HepG2 (cell line): ENCODE results near the gene BCAS3. TPM values are rescaled to one million over a fixed set of nuclear protein-coding genes. Genes with fewer than 3 reads are reported as not detected.

Experiments
- BCL6 ChIP-seq: IDR thresholded peaks from 2 replicates; pipeline ENCODE4 v1.6.1; 2016; ENCODE audit warnings: missing genetic modification reagents, missing compliant biosample characterization
- EED ChIP-seq: sonication (generic); formaldehyde crosslinking; IDR thresholded peaks from 2 replicates; pipeline ENCODE4 v1.5.0; 2020; ENCODE audit warnings: mild to moderate bottlenecking, missing genetic modification reagents
- GTF3A ChIP-seq: sonication (generic); formaldehyde crosslinking; conservative IDR thresholded peaks from 2 replicates; pipeline ENCODE4 v1.4.0; 2020; ENCODE audit warnings: mild to moderate bottlenecking, missing genetic modification reagents
- HMG20A ChIP-seq: IDR thresholded peaks from 2 replicates; pipeline ENCODE4 v1.6.1; 2016; ENCODE audit warnings: borderline replicate concordance
- KDM5A ChIP-seq: fragments of 200-600 bp; sonication (generic); IDR thresholded peaks from 2 replicates; pipeline ENCODE4 v1.7.0; 2018; ENCODE audit warnings: antibody characterized with exemption, mild to moderate bottlenecking, low read length, borderline replicate concordance
- MIXL1 ChIP-seq: IDR thresholded peaks from 2 replicates; pipeline ENCODE4 v1.6.1; 2016
- NCOA2 ChIP-seq: sonication (generic); formaldehyde crosslinking; IDR thresholded peaks from 2 replicates; pipeline ENCODE4 v1.8.0; 2022; ENCODE audit warnings: inconsistent platforms
- NONO ChIP-seq, 2 experiments: fragments of 450-650 bp in 1 of 2; sonication (generic) in 1 of 2; formaldehyde crosslinking in 1 of 2; IDR thresholded peaks in 1 of 2; conservative IDR thresholded peaks in 1 of 2; 2 replicates each; pipeline versions ENCODE4 v1.6.1 to v1.8.0; 2017 to 2022; ENCODE audit warnings: mild to moderate bottlenecking in 1 of 2, missing genetic modification reagents in 1 of 2, moderate library complexity in 1 of 2
- NR2F6 ChIP-seq, 2 experiments: IDR thresholded peaks; 2 replicates each; pipeline ENCODE4 v1.6.1; 2016; ENCODE audit warnings: antibody characterized with exemption in 1 of 2, mild to moderate bottlenecking in 1 of 2
- RFXAP ChIP-seq: sonication (generic); formaldehyde crosslinking; IDR thresholded peaks from 2 replicates; pipeline ENCODE4 v1.4.0; 2020; ENCODE audit warnings: missing genetic modification reagents, borderline replicate concordance
- TBX2 ChIP-seq: sonication (generic); formaldehyde crosslinking; IDR thresholded peaks from 2 replicates; pipeline ENCODE4 v1.5.0; 2020; ENCODE audit warnings: missing genetic modification reagents, mild to moderate bottlenecking, borderline replicate concordance
- TCF7 ChIP-seq: sonication (generic); IDR thresholded peaks from 2 replicates; pipeline ENCODE4 v1.6.1; 2016; ENCODE audit warnings: antibody characterized with exemption, low read depth
- ZFP37 ChIP-seq: sonication (generic); formaldehyde crosslinking; IDR thresholded peaks from 2 replicates; pipeline ENCODE4 v1.4.0; 2020; ENCODE audit warnings: missing genetic modification reagents, borderline replicate concordance
- ZMYM4 ChIP-seq: sonication (generic); formaldehyde crosslinking; IDR thresholded peaks from 2 replicates; pipeline ENCODE4 v1.8.1; 2023; ENCODE audit warnings: mild to moderate bottlenecking, missing genetic modification reagents
- ZNF274 ChIP-seq: sonication (generic); formaldehyde crosslinking; IDR thresholded peaks from 2 replicates; pipeline ENCODE4 v1.5.1; 2020; ENCODE audit warnings: mild to moderate bottlenecking, missing genetic modification reagents
- ZNF577 ChIP-seq: sonication (generic); formaldehyde crosslinking; IDR thresholded peaks from 2 replicates; pipeline ENCODE4 v1.4.0; 2020; ENCODE audit warnings: mild to moderate bottlenecking, low read depth, missing genetic modification reagents, borderline replicate concordance
- ZNF605 ChIP-seq: sonication (generic); formaldehyde crosslinking; IDR thresholded peaks from 2 replicates; pipeline ENCODE4 v1.8.0; 2022; ENCODE audit warnings: mild to moderate bottlenecking, missing genetic modification reagents
- ZNF607 ChIP-seq: sonication (generic); formaldehyde crosslinking; IDR thresholded peaks from 2 replicates; pipeline ENCODE4 v1.5.1; 2020; ENCODE audit warnings: missing genetic modification reagents, mild to moderate bottlenecking, borderline replicate concordance
- polyA plus RNA-seq, 8 experiments: library from polyadenylated mRNA; depleted of rRNA in 3 of 8; stranded (reverse) in 7 of 8; unstranded in 1 of 8; fragments of >200 nt; fragmentation: Illumina TruSeq in 4 of 8; extraction: Trizol in 4 of 8; gene quantifications; 2 replicates each; pipeline versions ENCODE4 v1.2.1 to v1.2.3, GENCODE V29; 2011 to 2016; ENCODE audit warnings: low read depth in 4 of 8, missing spikeins in 1 of 8, mixed read lengths in 1 of 8; ENCODE audit not compliant: insufficient read depth in 1 of 8
- total RNA-seq, 5 experiments: library from RNA; depleted of rRNA; stranded (reverse); fragments of >200 nt; fragmentation: Illumina TruSeq; extraction: Trizol; gene quantifications; 2 replicates each; pipeline ENCODE4 v1.2.3, GENCODE V29; 2016; ENCODE audit warnings: low read depth in 1 of 5
- TF ChIP-seq, protein P1 (sequence below): sonication (generic); formaldehyde crosslinking; IDR thresholded peaks from 2 replicates; pipeline ENCODE4 v1.4.0; 2020; ENCODE audit warnings: mild to moderate bottlenecking, missing genetic modification reagents
- TF ChIP-seq, protein P2 (sequence below): IDR thresholded peaks from 2 replicates; pipeline ENCODE4 v1.6.1; 2016; ENCODE audit warnings: missing genetic modification reagents, missing compliant biosample characterization
- TF ChIP-seq, protein P3 (sequence below): sonication (generic); formaldehyde crosslinking; IDR thresholded peaks from 2 replicates; pipeline ENCODE4 v1.8.0; 2022; ENCODE audit warnings: mild to moderate bottlenecking, missing genetic modification reagents, moderate library complexity
- TF ChIP-seq, protein P4 (sequence below): sonication (generic); formaldehyde crosslinking; IDR thresholded peaks from 2 replicates; pipeline ENCODE4 v1.5.0; 2020; ENCODE audit warnings: mild to moderate bottlenecking, missing genetic modification reagents, borderline replicate concordance

Gene BCAS3
- total and polyA plus RNA-seq, 2 of the 13 experiments (the other 11 are each of a cell fraction or from before 2014, with no cell fraction given): 10.7 to 11.2 TPM

DNA sequence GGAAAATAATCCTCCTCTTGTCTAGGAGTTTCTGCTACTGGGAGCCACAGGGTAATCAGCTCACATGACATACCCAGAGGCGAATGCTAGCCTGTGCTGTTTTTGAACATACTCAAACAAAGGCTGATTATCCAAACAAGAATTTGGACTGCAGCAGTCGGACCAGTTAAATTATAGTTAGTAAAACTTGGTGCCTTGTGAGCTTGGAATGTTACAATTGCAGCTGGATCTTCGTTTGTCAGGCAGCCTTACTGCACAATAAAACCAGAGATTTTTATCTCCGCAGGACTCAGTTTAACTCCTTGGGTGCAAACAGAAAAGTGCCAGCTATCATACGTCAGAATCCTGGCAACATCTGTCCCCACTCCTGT is 558.2 kb downstream of the BCAS3 start (continued):
- TF ChIP-seq, protein P1, sequence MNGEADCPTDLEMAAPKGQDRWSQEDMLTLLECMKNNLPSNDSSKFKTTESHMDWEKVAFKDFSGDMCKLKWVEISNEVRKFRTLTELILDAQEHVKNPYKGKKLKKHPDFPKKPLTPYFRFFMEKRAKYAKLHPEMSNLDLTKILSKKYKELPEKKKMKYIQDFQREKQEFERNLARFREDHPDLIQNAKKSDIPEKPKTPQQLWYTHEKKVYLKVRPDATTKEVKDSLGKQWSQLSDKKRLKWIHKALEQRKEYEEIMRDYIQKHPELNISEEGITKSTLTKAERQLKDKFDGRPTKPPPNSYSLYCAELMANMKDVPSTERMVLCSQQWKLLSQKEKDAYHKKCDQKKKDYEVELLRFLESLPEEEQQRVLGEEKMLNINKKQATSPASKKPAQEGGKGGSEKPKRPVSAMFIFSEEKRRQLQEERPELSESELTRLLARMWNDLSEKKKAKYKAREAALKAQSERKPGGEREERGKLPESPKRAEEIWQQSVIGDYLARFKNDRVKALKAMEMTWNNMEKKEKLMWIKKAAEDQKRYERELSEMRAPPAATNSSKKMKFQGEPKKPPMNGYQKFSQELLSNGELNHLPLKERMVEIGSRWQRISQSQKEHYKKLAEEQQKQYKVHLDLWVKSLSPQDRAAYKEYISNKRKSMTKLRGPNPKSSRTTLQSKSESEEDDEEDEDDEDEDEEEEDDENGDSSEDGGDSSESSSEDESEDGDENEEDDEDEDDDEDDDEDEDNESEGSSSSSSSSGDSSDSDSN (CRISPR knock-in tag): no peak
- TF ChIP-seq ZNF605 (CRISPR knock-in tag): 0 out of 2 replicates have a peak, but pooled peaks have one; percentile 20
- TF ChIP-seq GTF3A (CRISPR knock-in tag): no peak
- TF ChIP-seq, protein P2, sequence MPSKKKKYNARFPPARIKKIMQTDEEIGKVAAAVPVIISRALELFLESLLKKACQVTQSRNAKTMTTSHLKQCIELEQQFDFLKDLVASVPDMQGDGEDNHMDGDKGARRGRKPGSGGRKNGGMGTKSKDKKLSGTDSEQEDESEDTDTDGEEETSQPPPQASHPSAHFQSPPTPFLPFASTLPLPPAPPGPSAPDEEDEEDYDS (CRISPR knock-in tag): no peak
- TF ChIP-seq NR2F6 (IDR thresholded peaks at IDR 0.05): no peak
- peak; percentile 60 for TF ChIP-seq NR2F6 (CRISPR knock-in tag; IDR thresholded peaks at IDR 0.05)
- no peak for TF ChIP-seq MIXL1 (CRISPR knock-in tag)
- no peak for TF ChIP-seq ZFP37 (CRISPR knock-in tag)
- TF ChIP-seq ZNF607 (CRISPR knock-in tag): no peak
- no peak for TF ChIP-seq HMG20A (CRISPR knock-in tag)
- peak; percentile 61; the same call in 1 of the 2 replicates for TF ChIP-seq ZMYM4 (CRISPR knock-in tag)
- TF ChIP-seq KDM5A: no peak
- TF ChIP-seq NCOA2 (CRISPR knock-in tag): peak; percentile 24; the same call in 1 of the 2 replicates
- TF ChIP-seq TBX2 (CRISPR knock-in tag): peak; percentile 55; the same call in 1 of the 2 replicates
- peak; percentile 16; the same call in 1 of the 2 replicates for TF ChIP-seq TCF7
- TF ChIP-seq, protein P3, sequence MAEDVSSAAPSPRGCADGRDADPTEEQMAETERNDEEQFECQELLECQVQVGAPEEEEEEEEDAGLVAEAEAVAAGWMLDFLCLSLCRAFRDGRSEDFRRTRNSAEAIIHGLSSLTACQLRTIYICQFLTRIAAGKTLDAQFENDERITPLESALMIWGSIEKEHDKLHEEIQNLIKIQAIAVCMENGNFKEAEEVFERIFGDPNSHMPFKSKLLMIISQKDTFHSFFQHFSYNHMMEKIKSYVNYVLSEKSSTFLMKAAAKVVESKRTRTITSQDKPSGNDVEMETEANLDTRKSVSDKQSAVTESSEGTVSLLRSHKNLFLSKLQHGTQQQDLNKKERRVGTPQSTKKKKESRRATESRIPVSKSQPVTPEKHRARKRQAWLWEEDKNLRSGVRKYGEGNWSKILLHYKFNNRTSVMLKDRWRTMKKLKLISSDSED: no peak
- TF ChIP-seq, protein P4, sequence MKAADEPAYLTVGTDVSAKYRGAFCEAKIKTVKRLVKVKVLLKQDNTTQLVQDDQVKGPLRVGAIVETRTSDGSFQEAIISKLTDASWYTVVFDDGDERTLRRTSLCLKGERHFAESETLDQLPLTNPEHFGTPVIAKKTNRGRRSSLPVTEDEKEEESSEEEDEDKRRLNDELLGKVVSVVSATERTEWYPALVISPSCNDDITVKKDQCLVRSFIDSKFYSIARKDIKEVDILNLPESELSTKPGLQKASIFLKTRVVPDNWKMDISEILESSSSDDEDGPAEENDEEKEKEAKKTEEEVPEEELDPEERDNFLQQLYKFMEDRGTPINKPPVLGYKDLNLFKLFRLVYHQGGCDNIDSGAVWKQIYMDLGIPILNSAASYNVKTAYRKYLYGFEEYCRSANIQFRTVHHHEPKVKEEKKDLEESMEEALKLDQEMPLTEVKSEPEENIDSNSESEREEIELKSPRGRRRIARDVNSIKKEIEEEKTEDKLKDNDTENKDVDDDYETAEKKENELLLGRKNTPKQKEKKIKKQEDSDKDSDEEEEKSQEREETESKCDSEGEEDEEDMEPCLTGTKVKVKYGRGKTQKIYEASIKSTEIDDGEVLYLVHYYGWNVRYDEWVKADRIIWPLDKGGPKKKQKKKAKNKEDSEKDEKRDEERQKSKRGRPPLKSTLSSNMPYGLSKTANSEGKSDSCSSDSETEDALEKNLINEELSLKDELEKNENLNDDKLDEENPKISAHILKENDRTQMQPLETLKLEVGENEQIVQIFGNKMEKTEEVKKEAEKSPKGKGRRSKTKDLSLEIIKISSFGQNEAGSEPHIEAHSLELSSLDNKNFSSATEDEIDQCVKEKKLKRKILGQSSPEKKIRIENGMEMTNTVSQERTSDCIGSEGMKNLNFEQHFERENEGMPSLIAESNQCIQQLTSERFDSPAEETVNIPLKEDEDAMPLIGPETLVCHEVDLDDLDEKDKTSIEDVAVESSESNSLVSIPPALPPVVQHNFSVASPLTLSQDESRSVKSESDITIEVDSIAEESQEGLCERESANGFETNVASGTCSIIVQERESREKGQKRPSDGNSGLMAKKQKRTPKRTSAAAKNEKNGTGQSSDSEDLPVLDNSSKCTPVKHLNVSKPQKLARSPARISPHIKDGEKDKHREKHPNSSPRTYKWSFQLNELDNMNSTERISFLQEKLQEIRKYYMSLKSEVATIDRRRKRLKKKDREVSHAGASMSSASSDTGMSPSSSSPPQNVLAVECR (CRISPR knock-in tag): no peak
- peak; percentile 62; the same call in 1 of the 2 replicates for TF ChIP-seq RFXAP (CRISPR knock-in tag)
- peak; percentile 41; the same call in 1 of the 2 replicates for TF ChIP-seq BCL6 (CRISPR knock-in tag)
- no peak for TF ChIP-seq ZNF274 (CRISPR knock-in tag)
- no peak for TF ChIP-seq ZNF577 (CRISPR knock-in tag)
- TF ChIP-seq NONO (IDR thresholded peaks at IDR 0.05): no peak
- no peak for TF ChIP-seq NONO (CRISPR knock-in tag; conservative IDR thresholded peaks at IDR 0.05)
- TF ChIP-seq EED: no peak
